Aorta (tissue), 4 donors: Measurements from ENCODE around the gene SNW1. TPM values are rescaled to one million over a fixed set of nuclear protein-coding genes. Genes with fewer than 3 reads are reported as not detected.

Source experiments
- polyA plus RNA-seq, 2 donors: library from polyadenylated mRNA; stranded (reverse); fragments of 200-250 nt; gene quantifications; one replicate each; pipeline ENCODE4 v1.2.3, GENCODE V29; 2013
- total RNA-seq, 2 donors: library from RNA; stranded (reverse); fragmentation: NEBNext Ultra II Directional; extraction: Animal tissue kit (Norgen Biotek cat#: 25700); gene quantifications; one replicate each; pipeline ENCODE4 v1.2.1, GENCODE V29; 2021
- donor health status: healthy with polysubstance abuse.
- donor health status: Bipolar disorder and iron deficiency.
- donor health status: DM: no; HTN: no; CAD: no.
- donor health status: DM: yes; HTN: yes; CAD: no.

The SNW1 gene
- total and polyA plus RNA-seq, 4 donors = 51.4 to 60.5 (median 59.1) TPM

Other genes with a start within 250 kb of the SNW1 start
- gene SPTLC2, start 144.5 kb downstream of the SNW1 start, total RNA-seq = 10 to 100 TPM; 37.8 to 45.4 TPM
- gene SPTLC2, start 144.5 kb downstream of the SNW1 start, polyA plus RNA-seq = 1 to 10 TPM; 2.3 to 3.1 TPM
- 10 to 100 TPM in 1 of 2 donors, 1 to 10 TPM in 1; 7.4 to 12.6 TPM for gene ALKBH1, start 53.1 kb downstream of the SNW1 start, total RNA-seq
- 1 to 10 TPM; 4.6 to 7.2 TPM for gene ALKBH1, start 53.1 kb downstream of the SNW1 start, polyA plus RNA-seq
- gene SLIRP, start 53.1 kb downstream of the SNW1 start, total RNA-seq = 10 to 100 TPM; 57.3 to 84.4 TPM
- gene SLIRP, start 53.1 kb downstream of the SNW1 start, polyA plus RNA-seq = 100 to 1,000 TPM; 238 to 453 TPM
- gene ADCK1, start 39.0 kb upstream of the SNW1 start, total RNA-seq = 1 to 10 TPM; 4.2 to 7.3 TPM
- gene ADCK1, start 39.0 kb upstream of the SNW1 start, polyA plus RNA-seq = 1 to 10 TPM; 2.4 to 4.9 TPM